Peyer's patch (tissue), 4 donors: ENCODE data around the gene NUAK1. TPM values are rescaled to one million over a fixed set of nuclear protein-coding genes. Genes with fewer than 3 reads are reported as not detected.

Experiments used
- DNase-seq, 3 donors: peaks; one replicate each; pipeline ENCODE4 v3.0.0-alpha.2; 2017 to 2019
- H3K27ac ChIP-seq, 4 donors: fragments of 200-600 bp; sonication (generic); one replicate each; pipeline ENCODE4 v1.5.1; 2016 to 2019
- H3K27me3 ChIP-seq, 2 donors: fragments of 200-600 bp; sonication (generic); one replicate each; pipeline ENCODE4 v1.5.1; 2019
- H3K36me3 ChIP-seq, 3 donors: fragments of 200-600 bp; sonication (generic); one replicate each; pipeline ENCODE4 v1.5.1; 2016 to 2019
- H3K4me1 ChIP-seq, 4 donors: fragments of 200-600 bp; sonication (generic); one replicate each; pipeline ENCODE4 v1.5.1; 2016 to 2019
- H3K4me3 ChIP-seq, 4 donors: fragments of 200-600 bp; sonication (generic); 1 replicate in 3 of 4; 2 replicates in 1 of 4; pipeline ENCODE4 v1.5.1; 2016 to 2019; ENCODE audit warnings: mild to moderate bottlenecking in 1 of 4
- H3K9me3 ChIP-seq, 4 donors: fragments of 200-600 bp; sonication (generic); one replicate each; pipeline ENCODE4 v1.5.1; 2016 to 2019; ENCODE audit warnings: mild to moderate bottlenecking in 1 of 4
- POLR2A ChIP-seq, 2 donors: fragments of 450-650 bp; IDR thresholded peaks; one replicate each; pipeline ENCODE4 v1.5.1; 2017; ENCODE audit warnings: antibody characterized with exemption in 2 of 2, mild to moderate bottlenecking in 2 of 2, moderate library complexity in 2 of 2
- total RNA-seq, 4 donors: library from RNA; depleted of rRNA; stranded (reverse); fragments of >200 nt; gene quantifications; one replicate each; pipeline ENCODE4 v1.1.0, GENCODE V29; 2016
- TF ChIP-seq, protein P1 (sequence below), 6 experiments: fragments of 450-650 bp in 4 of 6; fragments of 200-600 bp in 2 of 6; sonication (generic) in 1 of 6; IDR thresholded peaks; one replicate each; pipeline ENCODE4 v1.5.1; 2017 to 2019; ENCODE audit warnings: antibody characterized with exemption in 6 of 6, mild to moderate bottlenecking in 3 of 6, moderate library complexity in 1 of 6

The NUAK1 gene
- total RNA-seq, 4 donors from 2014 or later: 2.1 to 7.7 (median 4.6) TPM

DNA sequence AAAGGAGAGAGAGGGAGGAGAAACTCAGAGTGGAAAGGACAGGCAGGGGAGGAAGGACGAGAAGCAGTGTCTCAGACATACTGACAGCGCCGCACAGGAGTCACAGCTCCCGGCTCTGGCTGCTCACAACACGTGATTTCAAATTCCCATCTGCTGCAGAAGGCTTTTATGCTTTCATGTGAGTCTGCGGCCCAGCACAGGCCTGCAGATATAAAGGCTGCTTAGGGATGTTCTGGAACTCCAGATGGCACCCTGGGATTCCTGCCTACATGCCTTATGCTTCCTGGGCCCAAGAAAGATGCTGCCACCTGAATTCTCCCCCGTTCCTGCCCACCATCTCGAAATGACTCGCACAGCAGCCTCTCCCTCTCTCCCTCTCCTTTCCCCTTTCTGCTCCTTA lies 89.6 kb downstream of the NUAK1 start:
- Histone ChIP-seq H3K27me3 (no peaks in the 10 kb centered on the region), H3K9me3 (no peaks in the 10 kb centered on the region), H3K36me3 (no peaks in the 10 kb centered on the region), H3K27ac (no peak overlapping the region), H3K4me3 (no peak overlapping the region), H3K4me1 (no peaks in the 10 kb centered on the region)
- DNase-seq: no peak
- no peak for TF ChIP-seq POLR2A (IDR thresholded peaks at IDR 0.05)
- TF ChIP-seq, protein P1, sequence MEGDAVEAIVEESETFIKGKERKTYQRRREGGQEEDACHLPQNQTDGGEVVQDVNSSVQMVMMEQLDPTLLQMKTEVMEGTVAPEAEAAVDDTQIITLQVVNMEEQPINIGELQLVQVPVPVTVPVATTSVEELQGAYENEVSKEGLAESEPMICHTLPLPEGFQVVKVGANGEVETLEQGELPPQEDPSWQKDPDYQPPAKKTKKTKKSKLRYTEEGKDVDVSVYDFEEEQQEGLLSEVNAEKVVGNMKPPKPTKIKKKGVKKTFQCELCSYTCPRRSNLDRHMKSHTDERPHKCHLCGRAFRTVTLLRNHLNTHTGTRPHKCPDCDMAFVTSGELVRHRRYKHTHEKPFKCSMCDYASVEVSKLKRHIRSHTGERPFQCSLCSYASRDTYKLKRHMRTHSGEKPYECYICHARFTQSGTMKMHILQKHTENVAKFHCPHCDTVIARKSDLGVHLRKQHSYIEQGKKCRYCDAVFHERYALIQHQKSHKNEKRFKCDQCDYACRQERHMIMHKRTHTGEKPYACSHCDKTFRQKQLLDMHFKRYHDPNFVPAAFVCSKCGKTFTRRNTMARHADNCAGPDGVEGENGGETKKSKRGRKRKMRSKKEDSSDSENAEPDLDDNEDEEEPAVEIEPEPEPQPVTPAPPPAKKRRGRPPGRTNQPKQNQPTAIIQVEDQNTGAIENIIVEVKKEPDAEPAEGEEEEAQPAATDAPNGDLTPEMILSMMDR (IDR thresholded peaks at IDR 0.05): no peak

DNA sequence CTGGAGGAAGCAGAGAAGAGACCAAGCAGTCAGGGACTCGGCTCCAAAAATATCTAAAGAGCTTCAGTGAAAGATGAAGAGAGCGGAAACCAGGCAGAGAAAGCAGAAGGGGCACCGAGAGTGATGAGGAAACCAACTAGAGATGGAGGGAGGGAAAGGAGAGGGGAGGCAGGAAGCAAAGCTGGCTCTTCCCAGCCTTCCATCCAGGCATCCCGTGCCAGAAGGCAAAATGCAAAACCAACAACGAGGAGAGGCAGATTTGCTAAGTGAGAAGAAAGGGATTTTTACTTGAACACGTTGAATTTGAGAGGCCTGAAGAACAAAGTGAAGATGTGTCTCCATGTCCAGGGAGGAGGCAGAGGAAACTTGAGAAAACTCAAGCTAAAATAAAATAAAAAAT lies 90.1 kb downstream of the NUAK1 start:
- Histone ChIP-seq H3K27ac (no peak overlapping the region), H3K36me3 (no peaks in the 10 kb centered on the region), H3K9me3 (no peaks in the 10 kb centered on the region), H3K4me3 (no peak overlapping the region), H3K27me3 (no peaks in the 10 kb centered on the region), H3K4me1 (no peaks in the 10 kb centered on the region)
- no peak for DNase-seq
- TF ChIP-seq, protein P1 (IDR thresholded peaks at IDR 0.05): no peak
- no peak for TF ChIP-seq POLR2A (IDR thresholded peaks at IDR 0.05)

DNA sequence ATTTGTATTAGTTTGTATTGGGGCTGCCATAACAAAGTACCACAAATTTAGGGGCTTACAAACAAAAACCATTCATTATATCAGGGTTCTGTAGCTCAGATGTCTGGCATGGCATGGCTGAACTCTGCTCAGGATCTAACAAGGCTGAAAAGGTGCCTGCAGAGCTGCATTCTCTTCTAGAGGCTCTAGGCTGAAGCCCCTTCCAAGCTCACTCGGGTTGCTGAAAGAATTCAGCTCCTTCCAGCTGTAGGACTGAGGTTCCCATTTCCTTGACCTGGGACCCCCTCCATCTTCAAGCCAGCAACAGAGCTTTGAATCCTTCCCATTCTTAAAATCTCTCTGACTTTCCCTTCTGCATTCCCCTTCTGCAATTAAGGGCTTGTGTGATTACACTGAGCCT lies 90.7 kb downstream of the NUAK1 start:
- no peak for DNase-seq
- Histone ChIP-seq H3K27me3 (no peaks in the 10 kb centered on the region), H3K9me3 (no peaks in the 10 kb centered on the region), H3K36me3 (no peaks in the 10 kb centered on the region), H3K4me1 (no peaks in the 10 kb centered on the region), H3K4me3 (no peak overlapping the region), H3K27ac (no peak overlapping the region)
- TF ChIP-seq POLR2A (IDR thresholded peaks at IDR 0.05): no peak
- TF ChIP-seq, protein P1 (IDR thresholded peaks at IDR 0.05): no peak

DNA sequence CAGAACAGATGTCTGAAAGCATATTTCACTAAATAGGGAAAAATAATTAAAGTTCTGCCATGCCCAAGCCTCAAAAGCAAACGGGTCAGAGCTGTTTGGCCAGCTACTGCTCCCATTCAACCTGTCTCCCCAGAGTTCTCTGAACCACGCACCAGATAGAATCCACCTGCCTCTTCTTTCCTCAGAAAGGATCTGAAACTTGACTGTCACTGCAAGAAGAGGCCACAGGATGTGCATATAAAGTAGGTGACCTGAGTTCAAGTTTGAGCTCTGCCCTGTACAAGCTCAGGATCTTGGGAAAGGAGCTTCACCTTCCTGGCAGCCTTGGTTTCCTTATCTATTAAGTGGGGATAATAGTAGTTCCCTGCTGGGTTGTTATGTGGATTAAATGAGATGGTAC lies 91.8 kb downstream of the NUAK1 start:
- no peak overlapping the region for H3K27ac ChIP-seq
- no peak for TF ChIP-seq POLR2A (IDR thresholded peaks at IDR 0.05)
- TF ChIP-seq, protein P1 (IDR thresholded peaks at IDR 0.05): no peak
- no peaks in the 10 kb centered on the region for H3K4me1 ChIP-seq
- no peak for DNase-seq
- no peaks in the 10 kb centered on the region for H3K36me3 ChIP-seq
- H3K27me3 ChIP-seq: no peaks in the 10 kb centered on the region
- no peaks in the 10 kb centered on the region for H3K9me3 ChIP-seq
- no peak overlapping the region for H3K4me3 ChIP-seq

DNA sequence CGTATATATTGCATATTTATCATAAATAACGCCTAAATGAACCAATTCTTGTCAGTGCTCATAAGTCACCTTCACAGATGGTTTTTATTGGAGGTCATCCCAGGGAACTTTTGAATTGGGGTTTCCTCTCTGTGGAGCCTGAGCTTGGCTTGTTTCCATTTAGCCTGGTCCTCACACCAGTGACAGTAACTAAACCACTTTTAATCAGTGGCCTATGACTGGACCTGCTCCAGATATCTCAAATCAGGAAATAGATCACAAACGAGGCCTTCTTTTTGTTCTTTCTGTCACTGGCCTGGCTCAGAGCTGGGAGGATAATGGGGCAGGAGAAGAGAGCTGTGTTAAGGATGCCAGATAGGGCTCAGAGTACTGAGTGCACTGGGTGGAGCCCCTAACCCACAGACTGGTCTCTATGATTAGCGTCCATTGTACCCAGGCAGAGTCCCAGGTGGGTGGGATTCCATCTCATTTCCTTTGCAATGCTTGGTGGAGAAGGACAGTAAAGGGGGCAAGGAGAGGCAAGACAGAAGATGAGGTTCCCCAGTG lies 92.4 kb downstream of the NUAK1 start:
- DNase-seq: no peak
- no peak overlapping the region for H3K4me3 ChIP-seq
- no peak overlapping the region for H3K27ac ChIP-seq
- H3K9me3 ChIP-seq: no peaks in the 10 kb centered on the region
- no peaks in the 10 kb centered on the region for H3K4me1 ChIP-seq
- no peaks in the 10 kb centered on the region for H3K27me3 ChIP-seq
- TF ChIP-seq POLR2A (IDR thresholded peaks at IDR 0.05): no peak
- H3K36me3 ChIP-seq: no peaks in the 10 kb centered on the region

DNA sequence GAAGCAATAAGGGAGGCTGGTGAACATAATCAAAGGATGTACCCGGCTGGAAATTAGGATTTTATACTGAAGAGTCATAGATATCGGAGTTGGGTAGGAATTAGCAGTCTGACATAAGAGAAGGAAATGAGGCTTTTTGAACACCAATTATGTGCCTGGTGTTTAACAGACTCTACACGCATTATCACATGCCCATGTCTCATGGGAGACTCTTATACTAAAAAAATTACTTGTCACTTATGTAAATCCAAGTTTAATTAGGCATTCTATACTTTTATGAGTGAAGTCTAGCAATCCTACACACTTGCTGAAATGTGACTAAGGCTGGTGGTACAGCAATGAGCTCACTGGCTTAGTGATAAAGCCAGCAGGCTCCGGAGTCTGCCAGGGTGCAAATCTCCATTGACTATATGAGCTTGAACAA lies 93.5 kb downstream of the NUAK1 start:
- no peak overlapping the region for H3K27ac ChIP-seq

DNA sequence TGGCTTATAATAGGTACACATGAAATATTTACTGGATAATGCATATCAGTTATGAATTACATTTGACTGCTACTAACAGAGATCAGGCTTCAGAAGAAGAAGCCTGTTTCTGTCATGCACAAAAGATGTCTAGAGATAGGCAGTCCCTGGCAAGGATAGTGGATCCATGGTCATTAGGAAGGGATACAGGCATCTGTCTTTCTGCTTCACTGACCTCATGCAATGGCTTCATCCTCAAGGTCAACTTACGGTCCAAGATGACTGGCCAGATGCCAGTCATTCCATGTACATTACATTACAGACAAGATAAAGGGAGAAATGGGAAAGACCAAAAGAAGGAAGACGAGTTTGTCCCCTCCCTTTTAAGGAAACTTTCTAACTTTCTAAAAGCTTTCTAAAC lies 94.0 kb downstream of the NUAK1 start:
- Histone ChIP-seq H3K9me3 (no peaks in the 10 kb centered on the region), H3K4me1 (no peaks in the 10 kb centered on the region), H3K36me3 (no peaks in the 10 kb centered on the region), H3K27me3 (no peaks in the 10 kb centered on the region), H3K4me3 (no peak overlapping the region), H3K27ac (no peak overlapping the region)
- no peak for TF ChIP-seq POLR2A (IDR thresholded peaks at IDR 0.05)
- TF ChIP-seq, protein P1 (IDR thresholded peaks at IDR 0.05): no peak
- no peak for DNase-seq

More for the DNA sequence above, 93.5 kb downstream of the NUAK1 start:
- no peaks in the 10 kb centered on the region for H3K9me3 ChIP-seq
- H3K4me3 ChIP-seq: no peak overlapping the region
- no peaks in the 10 kb centered on the region for H3K4me1 ChIP-seq
- no peaks in the 10 kb centered on the region for H3K36me3 ChIP-seq
- no peak for DNase-seq
- H3K27me3 ChIP-seq: no peaks in the 10 kb centered on the region
- TF ChIP-seq POLR2A (IDR thresholded peaks at IDR 0.05): no peak
